Mucosa of gallbladder (tissue), 1 donor: ENCODE results near the gene BRD1. TPM values are rescaled to one million over a fixed set of nuclear protein-coding genes. Genes with fewer than 3 reads are reported as not detected.
A peak's percentile ranks its signal among the peaks of the same experiment; 100 is the strongest.

Source experiments
- DNase-seq: peaks from one replicate; pipeline ENCODE4 v3.0.0-alpha.2; 2020; ENCODE audit warnings: low spot score
- total RNA-seq: library from RNA; stranded (reverse); gene quantifications from one replicate; pipeline ENCODE4 v1.2.1, GENCODE V29; 2021
- donor health status: DM: no; HTN: no; CAD: no.

Gene BRD1
- total RNA-seq, result 45.3 TPM

- peak; percentile 52 for DNase-seq
These were observed at the start of gene BRD1 for GRCh38 chr22:49827853-49828598. Gene BRD1, minus strand, starts transcription at chr22:49827873. Its CDS starts 3,556 bp downstream, at chr22:49824317.

DNA sequence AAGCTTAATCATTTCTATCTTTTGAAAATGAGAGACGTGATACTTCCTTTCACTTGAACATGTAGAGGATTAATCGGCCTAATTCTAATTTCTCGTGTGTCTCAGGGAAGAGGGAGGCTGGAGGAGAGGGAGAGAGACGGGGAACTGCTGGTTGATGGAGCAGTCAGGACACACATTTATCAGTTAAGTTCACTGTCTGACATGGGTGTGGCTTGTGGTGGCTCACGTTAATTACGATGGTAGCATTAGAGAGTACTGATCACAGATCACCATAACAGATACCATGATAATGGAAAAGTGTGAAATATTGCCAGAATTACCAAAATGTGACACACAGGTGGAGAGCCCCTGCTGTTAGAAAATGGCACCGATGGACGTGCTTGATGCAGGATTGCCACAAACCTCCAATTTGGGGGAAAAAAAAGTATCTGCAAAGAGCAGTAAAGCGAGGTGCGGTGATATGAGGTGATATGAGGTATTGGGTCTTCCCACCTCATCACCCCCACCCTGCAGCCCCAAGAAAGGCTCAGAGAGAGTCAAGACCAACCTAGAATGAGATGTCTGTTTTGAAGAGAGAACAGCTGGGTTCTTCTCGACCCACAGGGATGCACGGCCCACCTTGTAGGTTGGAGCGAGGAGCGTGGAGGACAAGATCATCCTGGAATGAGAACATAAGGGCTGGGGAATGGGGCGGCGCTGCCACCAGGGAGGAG, 45.7 kb upstream of the BRD1 start:
- DNase-seq, result no peak

- DNase-seq, result no peak
These were observed 44.7 kb upstream of the BRD1 start for GRCh38 chr22:49872347-49872746.

DNA sequence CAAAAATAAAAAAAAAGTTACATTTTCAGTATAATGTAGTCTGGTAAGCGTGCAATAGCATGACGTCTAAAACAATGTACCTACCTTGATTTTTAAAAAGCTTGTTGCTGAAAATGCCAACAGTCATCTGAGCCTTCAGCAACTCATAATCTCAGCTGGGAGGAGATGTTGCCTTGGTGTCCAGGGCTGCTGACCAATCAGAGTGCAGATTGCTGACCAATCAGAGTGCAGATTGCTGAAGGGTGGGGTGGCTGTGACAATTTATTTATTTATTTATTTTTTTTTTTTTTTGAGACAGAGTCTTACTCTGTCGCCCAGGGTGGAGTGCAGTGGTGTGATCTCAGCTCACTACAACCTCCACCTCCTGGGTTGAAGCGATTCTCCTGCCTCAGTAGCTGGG, 43.8 kb upstream of the BRD1 start:
- no peak for DNase-seq

GRCh38 chr22:49869845-49870712, 42.4 kb upstream of the BRD1 start:
- DNase-seq, result no peak

DNA sequence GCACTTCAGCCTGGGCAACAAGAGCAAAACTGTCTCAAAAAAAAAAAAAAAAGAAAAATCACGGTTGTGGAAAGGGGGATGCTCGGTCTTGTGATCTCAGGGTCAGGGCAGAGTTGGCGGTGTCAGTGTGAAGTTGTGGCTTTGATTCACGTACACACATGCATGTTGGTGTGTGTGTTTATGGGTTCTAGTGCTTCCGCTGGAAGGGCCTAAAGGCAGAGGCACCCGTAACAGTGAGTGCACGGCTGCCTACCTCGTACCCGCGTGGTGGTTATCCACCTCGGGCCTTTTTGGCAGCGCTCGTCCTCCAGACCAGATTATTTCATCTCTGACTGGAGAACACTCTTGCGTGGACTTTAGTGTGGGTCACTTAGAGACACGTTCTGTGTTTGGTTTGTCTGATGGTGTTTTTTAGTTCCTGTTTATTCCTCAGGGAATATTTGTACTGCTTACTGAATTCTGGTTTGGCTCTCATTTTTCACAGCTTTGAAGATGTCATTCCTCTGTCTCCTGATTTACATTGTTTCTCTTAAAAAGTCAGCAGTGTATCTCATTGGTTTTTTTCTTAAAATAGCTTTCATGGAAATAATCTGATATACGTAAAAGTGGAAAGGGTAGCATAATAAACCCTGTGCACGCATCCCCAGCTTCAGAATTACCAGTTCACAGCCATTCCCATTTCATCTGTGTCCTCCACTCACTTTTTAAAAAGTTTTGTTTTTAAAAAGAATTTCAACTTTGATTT, 41.6 kb upstream of the BRD1 start:
- no peak for DNase-seq

- DNase-seq, result no peak
These were observed 39.9 kb upstream of the BRD1 start for GRCh38 chr22:49867303-49868265.

DNA sequence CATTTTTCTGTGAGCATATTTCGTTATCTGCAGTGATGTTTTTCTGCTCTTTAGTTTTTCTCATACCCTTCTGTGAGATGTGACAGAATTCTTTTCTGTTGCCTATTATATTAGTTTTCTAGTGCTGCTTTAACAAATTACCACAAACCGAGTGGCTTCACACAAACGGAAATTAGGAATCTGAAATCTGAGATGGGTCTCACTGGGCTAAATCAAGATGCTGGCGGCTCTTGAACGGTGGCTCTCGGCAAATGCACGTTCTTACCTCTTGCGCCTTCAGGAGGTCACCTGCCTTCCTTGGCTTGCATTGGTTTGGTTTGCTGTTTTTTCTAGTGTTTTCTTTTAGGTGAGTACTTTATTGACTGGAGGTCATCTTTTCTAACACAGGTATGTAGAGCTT, 39.0 kb upstream of the BRD1 start:
- DNase-seq, result no peak

DNA sequence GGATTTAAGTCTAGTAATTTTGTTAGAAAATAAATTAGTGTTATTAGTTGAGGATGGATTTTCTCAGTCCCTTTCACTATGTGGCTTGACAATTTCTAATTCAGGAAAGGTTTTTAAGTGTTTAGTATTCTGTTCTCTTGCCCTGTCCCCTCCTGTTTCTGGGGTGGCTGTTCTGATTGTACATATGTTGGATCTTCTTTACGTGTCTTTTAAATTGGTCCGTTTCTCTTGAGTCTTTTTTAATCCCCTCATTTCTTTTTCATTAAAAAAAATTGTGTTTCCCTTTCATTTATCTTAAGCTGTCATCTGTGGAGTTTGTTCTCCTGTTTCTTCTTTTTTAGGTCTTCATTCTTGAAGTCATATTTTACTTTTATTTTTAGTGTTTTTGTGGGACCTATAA, 38.5 kb upstream of the BRD1 start:
- DNase-seq, result no peak

GRCh38 chr22:49865156-49865555, 37.5 kb upstream of the BRD1 start:
- no peak for DNase-seq

- no peak for DNase-seq
These were observed 36.3 kb upstream of the BRD1 start for GRCh38 chr22:49863931-49864330.

DNA sequence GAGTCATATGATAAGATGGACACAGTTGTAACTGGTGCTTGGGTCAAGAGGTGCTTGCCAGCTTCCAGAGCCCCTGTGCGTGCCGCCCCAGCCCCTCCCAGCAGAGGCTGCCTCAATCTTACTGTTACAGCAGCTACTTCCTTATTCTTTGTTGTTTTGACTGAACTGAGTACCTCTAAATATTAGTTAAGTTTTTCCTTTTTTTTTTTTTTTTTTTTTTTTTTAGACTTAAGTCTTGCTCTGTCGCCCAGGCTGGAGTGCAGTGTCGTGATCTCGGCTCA, 34.8 kb upstream of the BRD1 start:
- DNase-seq, result no peak

- no peak for DNase-seq
These were observed 34.2 kb upstream of the BRD1 start for GRCh38 chr22:49861642-49862495.

GRCh38 chr22:49858827-49859226, 31.2 kb upstream of the BRD1 start:
- no peak for DNase-seq

GRCh38 chr22:49856766-49857618, 29.3 kb upstream of the BRD1 start:
- no peak for DNase-seq

DNA sequence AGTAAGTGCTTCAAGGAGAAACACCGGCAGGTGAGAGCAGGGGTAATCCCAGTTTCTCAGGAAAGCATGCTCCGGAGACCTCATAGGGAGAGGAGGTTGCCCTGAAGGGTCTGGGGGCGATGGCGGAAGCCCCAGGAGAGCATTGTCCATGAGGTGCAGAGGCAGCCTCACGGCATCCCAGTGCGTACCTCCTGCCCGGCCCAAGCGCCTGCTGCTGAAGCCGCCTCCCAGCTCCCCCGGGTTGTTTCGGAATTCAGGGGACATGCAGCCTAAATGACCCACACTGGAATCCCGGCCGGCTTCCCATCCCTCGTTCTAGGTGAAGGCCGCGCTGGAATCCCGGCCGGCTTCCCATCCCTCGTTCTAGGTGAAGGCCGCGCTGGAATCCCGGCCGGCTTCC, 28.7 kb upstream of the BRD1 start:
- DNase-seq, result no peak

- no peak for DNase-seq
These were observed 27.7 kb upstream of the BRD1 start for GRCh38 chr22:49855251-49855911.
